Activated CD4-positive, alpha-beta T cell treated with anti-CD3 and anti-CD28 coated beads for 24 hours (primary cell): ENCODE data around the gene VWA1.
"Not testable (repeated sequence)": the region's sequence is repeated elsewhere in the genome, so short reads cannot be mapped to it uniquely, and the experiment has no call there.

Source experiments
- DNase-seq, 2 donors: peaks; one replicate each; pipeline ENCODE4 v3.0.0-alpha.2; 2020; ENCODE audit warnings: low read depth in 2 of 2

VWA1 gene

DNA sequence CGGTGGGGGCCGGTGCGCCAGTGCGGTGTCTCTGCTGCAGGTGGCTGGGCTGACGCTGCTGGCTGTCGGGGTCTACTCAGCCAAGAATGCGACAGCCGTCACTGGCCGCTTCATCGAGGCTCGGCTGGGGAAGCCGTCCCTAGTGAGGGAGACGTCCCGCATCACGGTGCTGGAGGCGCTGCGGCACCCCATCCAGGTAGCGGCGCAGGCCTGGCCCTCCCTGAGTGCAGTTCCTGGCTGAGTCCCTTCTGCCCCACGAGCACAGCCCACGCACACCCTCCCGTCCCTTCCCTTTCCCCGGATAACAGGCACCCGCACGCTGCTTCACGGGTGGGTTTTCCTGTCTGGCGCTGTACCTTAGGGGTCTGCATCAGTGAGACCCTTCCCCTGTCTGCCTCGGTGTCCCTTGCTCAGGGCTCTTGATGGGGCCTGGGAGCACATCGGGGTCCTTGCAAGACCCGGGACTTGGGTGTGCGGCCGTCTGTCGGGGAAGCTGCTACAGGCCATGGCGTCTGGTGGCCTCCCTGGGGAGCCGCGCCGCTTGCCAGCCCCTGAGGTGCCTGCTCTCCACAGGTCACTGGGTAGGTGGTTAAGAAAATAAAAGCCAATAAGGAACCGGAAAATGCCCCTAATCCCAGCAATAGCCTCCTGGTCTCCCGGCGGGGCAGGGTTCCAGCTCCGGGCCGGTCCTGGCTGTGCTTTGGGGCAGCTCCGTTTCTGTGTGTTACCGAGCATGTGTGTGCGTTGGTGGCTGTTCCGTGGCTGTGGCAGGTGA lies 49.7 kb downstream of the VWA1 start:
- not testable (repeated sequence) for DNase-seq

DNA sequence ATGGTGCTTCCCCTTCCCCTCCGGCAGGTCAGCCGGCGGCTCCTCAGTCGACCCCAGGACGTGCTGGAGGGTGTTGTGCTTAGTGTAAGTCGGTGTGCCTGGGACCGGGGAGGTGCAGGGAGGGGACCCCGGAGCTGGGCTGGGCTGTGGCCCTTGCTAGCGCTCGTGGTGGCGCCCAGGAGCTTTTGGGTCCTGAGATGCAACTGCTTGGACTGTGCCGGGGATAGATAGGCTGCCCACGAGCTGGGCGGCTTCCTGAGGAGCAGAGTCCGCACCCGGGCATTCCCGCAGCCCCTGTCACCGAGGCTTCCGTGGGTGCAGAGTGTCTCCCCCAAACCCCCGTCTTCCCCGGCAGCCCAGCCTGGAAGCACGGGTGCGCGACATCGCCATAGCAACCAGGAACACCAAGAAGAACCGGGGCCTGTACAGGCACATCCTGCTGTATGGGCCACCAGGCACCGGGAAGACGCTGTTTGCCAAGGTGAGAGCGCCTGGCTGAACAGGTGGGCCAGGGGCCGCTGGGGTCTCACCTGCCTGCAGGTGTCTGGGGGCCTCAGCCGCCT lies 50.3 kb downstream of the VWA1 start:
- not testable (repeated sequence) for DNase-seq

DNA sequence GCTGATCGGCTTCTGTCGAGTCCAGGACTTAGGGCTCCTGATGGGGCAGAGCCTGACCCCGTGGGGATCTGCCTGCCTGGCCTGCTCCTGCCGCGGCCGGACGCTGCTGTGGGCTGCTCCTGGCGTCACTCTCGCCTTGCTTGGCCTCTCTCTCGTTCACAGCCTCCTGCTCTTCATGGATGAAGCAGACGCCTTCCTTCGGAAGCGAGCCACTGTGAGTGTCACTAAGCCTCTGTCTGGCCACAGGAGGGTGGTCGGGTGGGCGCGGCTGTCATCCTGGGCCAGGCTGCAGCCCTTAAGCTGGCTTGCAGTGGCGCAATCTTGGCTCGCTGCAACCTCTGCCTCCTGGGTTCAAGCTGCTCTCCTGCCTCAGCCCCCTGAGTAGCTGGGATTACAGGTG lies 52.2 kb downstream of the VWA1 start:
- DNase-seq: no peak

DNA sequence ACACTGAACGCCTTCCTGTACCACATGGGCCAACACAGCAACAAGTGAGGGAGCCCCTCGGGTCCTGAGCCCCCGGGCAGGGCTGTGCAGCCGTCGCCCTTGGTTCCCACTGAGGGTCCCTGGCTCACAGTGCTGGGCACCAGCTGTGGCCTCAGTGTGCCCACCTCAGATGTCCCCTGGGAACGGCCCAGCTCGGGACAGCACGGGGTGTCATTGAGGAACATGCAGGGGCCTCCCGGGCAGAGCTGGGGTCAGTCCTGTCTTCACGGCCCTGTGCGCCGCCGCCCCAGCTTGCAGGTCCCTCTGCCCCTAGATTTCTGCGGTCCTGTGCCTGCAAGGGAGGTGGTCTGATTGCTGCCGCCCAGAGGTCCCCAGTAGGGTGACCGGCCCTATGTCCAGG lies 53.7 kb downstream of the VWA1 start:
- no peak for DNase-seq

DNA sequence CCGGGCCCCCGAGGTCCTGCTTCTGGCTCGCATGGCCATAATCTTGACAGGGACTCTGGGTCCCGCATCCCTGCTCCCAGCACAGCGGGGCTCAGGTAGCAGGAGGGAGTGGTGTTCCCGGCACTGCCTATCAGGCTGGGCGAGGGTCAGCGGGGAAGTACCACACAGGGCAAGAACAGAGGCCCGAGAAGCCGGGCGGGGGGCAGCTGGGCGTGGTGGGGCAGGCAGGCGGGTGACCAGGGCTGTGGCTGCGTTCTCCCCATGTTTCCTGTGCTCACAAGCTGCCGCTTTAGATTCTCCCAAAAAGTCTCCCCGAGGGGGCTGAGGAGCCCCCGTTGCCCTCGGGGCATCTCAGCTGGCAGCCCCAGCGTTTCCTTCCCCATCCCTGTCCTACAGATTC lies 54.4 kb downstream of the VWA1 start:
- no peak for DNase-seq

DNA sequence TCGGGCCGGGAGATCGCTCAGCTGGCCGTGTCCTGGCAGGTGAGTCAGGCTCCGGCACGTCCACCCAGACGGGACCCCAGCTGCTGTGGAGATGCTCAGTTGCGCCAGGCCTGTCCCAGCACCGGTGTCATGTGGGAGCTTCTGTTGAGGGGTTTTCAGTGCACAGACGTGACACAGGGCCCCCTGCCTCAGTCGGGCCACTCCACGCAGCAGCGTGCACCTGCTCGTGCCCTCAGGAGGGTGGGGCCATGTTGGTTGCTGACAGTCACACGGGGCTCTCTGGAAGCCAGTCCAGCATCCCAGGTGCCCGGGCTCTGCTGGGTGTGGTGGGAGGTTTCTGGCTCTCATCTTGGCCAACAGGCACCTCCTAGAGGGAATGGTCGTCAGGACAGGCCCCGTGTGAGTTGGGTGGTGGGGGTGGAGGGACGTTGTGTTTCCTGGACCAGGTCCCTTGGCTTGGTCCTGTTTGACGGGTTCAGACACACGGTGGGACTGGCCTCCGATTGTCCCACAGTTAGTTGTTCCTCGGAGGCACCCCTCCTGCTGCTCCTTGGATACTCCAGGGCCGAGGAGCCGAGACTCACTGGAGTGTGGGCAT lies 55.2 kb downstream of the VWA1 start:
- no peak for DNase-seq

DNA sequence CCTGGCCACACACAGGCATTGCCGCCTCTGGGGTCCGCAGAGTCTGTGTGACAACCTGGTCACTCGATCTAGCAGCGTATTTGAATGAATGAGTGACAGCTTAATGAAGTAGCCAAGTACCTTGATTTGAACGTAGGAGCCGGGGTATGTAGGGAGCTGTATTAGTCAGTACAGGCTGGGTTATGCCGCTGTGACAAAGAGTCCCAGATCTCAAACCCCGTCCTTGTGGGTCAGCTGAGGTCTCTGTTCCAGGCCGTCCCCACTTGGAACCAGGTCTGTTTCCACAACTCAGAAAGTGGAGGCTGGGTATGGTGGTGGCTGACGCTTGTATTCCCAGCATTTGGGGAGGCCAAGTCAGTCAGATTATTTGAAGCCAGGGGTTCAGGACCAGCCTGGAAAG lies 56.1 kb downstream of the VWA1 start:
- no peak for DNase-seq
